Activated T-cell treated with anti-CD3 and anti-CD28 coated beads, Interleukin-2, amount 50 U/mL, for 4 hours (primary cell): ENCODE measurements around the gene ZC3H12A. TPM values are rescaled to one million over a fixed set of nuclear protein-coding genes. Genes with fewer than 3 reads are reported as not detected.

Experiments
- ATAC-seq, 2 donors: fragments of 200-7000 bp; cut with Tn5 transposase; one replicate each; pipeline ENCODE4 v1.10.0; 2021
- DNase-seq: peaks from one replicate; pipeline ENCODE4 v3.0.0-alpha.2; 2020
- H3K27me3 Mint-ChIP-seq: one replicate; pipeline ENCODE4 v1.8.0; 2021; ENCODE audit warnings: low read depth, mixed read lengths
- H3K36me3 Mint-ChIP-seq: one replicate; pipeline ENCODE4 v1.8.0; 2022; ENCODE audit warnings: mixed read lengths; ENCODE audit not compliant: insufficient read depth
- H3K4me1 Mint-ChIP-seq: one replicate; pipeline ENCODE4 v1.8.0; 2021; ENCODE audit warnings: low read depth, mixed read lengths
- H3K4me3 Mint-ChIP-seq: one replicate; pipeline ENCODE4 v1.8.0; 2021; ENCODE audit warnings: mild to moderate bottlenecking, moderate library complexity, mixed read lengths
- H3K9me3 Mint-ChIP-seq: one replicate; pipeline ENCODE4 v1.8.0; 2021; ENCODE audit warnings: mixed read lengths
- total RNA-seq, 3 donors: library from RNA; stranded (reverse); gene quantifications; one replicate each; pipeline ENCODE4 v1.2.1, GENCODE V29; 2021

Gene ZC3H12A
- total RNA-seq, 3 donors from 2014 or later, result 48.7 to 64.8 (median 59.8) TPM

DNA sequence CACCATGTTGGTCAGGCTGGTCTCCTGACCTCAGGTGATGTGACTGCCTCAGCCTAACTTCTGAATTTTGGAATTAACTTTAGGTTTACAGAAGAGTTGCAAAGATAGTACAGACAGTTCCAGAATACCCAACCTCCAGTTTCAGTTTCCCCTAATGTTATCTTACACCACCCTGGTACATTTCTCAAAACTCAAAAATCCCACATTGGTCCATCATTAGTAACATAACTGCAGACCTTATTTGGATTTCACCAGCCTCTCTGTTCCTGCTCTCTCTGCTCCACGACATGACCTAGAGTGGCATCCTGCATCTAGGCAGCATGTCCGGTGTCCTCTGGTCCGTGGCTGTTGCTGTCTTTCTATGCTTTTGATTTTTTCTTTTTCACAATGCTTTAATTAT is 5.0 kb upstream of the ZC3H12A start:
- Mint-ChIP-seq H3K4me1 (peaks cover 35% of the 10 kb centered on the region), H3K36me3 (no peaks in the 10 kb centered on the region), H3K9me3 (no peaks in the 10 kb centered on the region), H3K27me3 (no peaks in the 10 kb centered on the region), H3K4me3 (no peak overlapping the region)
- no peak for ATAC-seq
- no peak for DNase-seq

DNA sequence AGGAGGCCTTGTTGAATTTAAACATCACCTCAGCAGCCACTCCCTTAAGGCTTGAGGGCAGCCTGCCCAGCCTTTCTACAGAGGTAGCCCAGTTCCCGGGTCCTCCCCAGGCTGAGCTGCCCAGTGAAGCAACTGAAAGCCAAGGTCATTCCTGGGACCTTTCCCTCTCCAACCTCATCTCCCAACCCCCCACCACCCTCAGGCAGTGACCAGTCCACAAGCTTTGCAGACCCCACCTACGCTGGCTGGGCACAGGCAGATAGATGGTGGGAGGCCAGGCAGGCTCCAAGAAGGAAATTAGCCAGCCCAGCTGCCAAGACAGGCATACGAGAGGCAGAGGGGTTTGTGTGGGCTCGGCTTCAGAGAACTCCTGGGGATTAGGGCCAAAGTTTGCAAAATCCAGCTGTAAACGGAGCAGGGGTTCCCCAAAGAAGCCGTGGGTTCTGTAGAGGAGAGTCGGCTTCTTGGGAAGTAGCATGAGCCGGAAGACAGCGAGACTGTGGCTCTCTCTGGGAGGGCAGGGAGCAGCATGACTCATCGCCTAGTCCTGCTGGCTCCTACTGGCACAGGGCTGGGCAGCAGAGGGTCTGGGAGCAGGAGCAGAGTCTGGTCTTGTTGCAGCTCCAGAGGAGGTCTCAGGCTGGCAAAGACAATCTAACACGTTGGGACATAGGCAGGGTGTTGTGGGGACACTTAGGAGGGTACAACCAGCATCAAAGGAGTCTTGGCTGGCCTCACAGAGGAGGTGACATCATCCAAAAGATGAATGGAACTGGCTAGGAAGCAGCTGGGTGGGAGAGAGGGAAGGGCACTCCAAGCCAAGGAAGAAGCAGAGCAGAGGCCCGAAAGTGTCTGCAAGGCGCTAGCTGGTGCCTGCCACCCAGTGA is 2.8 kb upstream of the ZC3H12A start:
- ATAC-seq (no peak), DNase-seq (no peak)
- H3K36me3 Mint-ChIP-seq, result peaks cover 13% of the 10 kb centered on the region
- no peak overlapping the region for H3K4me3 Mint-ChIP-seq
- H3K4me1 Mint-ChIP-seq, result peaks cover 35% of the 10 kb centered on the region
- no peaks in the 10 kb centered on the region for H3K9me3 Mint-ChIP-seq
- H3K27me3 Mint-ChIP-seq, result no peaks in the 10 kb centered on the region

DNA sequence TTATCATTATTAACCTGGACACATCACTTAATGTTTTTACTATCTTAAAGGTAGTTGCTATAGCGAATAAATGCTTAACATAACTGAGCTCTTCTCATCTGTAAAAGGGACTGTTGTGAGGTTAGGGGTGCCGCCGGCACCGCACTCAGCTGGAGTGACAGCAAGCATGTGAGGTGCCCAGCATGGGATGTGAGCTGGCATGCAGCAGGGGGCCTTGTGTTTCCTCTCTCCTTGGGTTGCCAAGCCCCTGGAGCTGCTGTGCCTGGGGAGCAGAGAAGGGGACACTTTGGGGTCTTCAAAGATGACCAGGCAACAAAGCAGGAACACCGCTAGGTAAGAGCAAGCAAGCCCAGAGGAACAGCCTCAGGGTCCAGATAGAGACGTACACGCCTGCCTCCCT is 2.1 kb upstream of the ZC3H12A start:
- no peak for DNase-seq
- ATAC-seq, result no peak
- Mint-ChIP-seq H3K36me3 (peaks cover 19% of the 10 kb centered on the region), H3K27me3 (no peaks in the 10 kb centered on the region), H3K4me1 (peaks cover 35% of the 10 kb centered on the region), H3K9me3 (no peaks in the 10 kb centered on the region), H3K4me3 (peak overlapping the region; percentile 81)

DNA sequence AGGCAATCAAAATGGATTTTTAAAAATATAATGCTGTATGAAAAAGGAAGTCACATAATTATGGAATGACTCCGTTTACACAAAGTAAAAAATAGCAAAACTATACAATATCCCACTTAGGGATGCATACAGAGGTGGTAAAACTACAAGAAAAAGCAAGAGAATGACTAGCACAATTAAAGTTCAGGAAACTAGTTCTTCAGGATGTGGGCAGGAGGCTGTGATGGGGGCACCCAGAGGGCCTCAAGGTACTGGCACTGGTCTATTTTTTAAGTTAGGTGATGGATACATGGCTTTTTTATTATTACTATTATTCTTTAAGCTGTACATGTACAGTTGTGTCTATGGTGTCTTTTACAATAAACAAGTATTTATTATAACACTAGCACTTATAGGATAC is 1.4 kb upstream of the ZC3H12A start:
- Mint-ChIP-seq H3K4me1 (peaks cover 38% of the 10 kb centered on the region), H3K4me3 (peak overlapping the region; percentile 81), H3K27me3 (no peaks in the 10 kb centered on the region), H3K9me3 (no peaks in the 10 kb centered on the region), H3K36me3 (peaks cover 24% of the 10 kb centered on the region)
- DNase-seq, result no peak
- ATAC-seq, result no peak

DNA sequence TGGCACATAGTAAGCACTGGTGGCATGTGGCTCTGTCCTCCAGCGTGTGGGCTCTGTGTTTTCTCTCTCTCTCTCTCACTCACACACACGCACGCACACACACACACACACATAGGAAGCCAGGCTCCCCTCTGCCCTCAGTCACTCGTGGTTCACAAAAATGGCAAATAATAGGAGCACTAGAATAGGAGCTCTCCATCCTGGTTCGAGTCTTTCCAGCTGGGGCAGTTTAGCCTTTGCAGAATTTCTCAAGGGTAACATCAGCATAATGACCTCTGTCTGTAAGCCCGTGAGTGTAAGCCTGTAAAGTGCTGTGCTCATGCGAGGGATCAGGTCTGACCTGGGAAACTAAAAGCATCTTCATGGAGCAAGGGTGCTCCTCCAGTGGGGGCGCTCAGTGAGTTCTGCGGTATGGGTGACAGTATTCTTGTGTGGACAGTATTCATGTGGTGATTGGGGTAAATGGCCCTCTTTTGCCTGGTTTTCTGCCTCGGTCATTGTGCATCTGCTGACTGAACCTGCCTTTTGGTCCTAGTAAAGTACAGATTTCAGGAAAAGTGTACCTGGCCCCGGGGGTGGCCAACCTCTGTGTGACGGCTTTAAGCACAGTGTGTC is 842 bp upstream of the ZC3H12A start:
- Mint-ChIP-seq H3K9me3 (no peaks in the 10 kb centered on the region), H3K4me1 (peaks cover 41% of the 10 kb centered on the region), H3K27me3 (no peaks in the 10 kb centered on the region), H3K36me3 (peaks cover 29% of the 10 kb centered on the region), H3K4me3 (peak overlapping the region; percentile 81)
- ATAC-seq (peak in 1 of 2 donors; percentile 8), DNase-seq (no peak)

DNA sequence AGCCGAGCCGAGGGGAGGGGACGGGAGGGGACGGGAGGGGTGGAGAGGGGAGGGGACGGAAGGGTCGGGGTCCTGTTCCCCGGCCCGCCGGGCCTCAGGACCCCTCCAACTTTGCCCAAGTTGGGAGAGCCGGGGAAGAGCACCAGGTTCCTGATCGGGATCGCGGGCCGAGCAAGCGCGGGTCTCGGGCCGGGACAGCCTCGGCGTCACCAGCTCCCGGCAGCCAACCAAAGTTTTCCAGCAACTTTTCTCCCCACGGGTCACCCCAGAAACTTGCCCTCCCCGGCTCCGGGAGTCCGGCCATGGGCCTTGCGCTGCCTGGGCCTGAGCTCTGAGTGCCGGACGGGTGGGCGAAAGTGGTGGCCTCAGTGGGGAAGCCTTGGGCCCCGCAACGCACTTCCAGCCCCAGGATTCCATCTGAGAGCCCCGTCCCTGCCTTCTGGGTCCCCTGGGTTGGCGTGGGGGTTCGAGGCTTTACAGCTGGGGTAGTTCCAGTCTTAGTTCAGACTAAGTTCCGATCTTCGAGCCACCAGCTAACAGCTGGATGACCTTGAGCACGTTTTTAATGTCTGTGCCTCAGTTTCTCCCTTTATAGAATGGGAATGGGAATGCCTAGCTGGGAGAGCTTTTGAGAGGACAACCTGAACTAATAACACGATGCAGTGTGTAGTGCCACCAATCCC is 458 bp downstream of the ZC3H12A start:
- no peaks in the 10 kb centered on the region for H3K9me3 Mint-ChIP-seq
- DNase-seq (no peak), ATAC-seq (no peak)
- H3K36me3 Mint-ChIP-seq, result peaks cover 40% of the 10 kb centered on the region
- peak overlapping the region; percentile 97 for H3K4me3 Mint-ChIP-seq
- H3K27me3 Mint-ChIP-seq, result no peaks in the 10 kb centered on the region
- peaks cover 44% of the 10 kb centered on the region for H3K4me1 Mint-ChIP-seq

DNA sequence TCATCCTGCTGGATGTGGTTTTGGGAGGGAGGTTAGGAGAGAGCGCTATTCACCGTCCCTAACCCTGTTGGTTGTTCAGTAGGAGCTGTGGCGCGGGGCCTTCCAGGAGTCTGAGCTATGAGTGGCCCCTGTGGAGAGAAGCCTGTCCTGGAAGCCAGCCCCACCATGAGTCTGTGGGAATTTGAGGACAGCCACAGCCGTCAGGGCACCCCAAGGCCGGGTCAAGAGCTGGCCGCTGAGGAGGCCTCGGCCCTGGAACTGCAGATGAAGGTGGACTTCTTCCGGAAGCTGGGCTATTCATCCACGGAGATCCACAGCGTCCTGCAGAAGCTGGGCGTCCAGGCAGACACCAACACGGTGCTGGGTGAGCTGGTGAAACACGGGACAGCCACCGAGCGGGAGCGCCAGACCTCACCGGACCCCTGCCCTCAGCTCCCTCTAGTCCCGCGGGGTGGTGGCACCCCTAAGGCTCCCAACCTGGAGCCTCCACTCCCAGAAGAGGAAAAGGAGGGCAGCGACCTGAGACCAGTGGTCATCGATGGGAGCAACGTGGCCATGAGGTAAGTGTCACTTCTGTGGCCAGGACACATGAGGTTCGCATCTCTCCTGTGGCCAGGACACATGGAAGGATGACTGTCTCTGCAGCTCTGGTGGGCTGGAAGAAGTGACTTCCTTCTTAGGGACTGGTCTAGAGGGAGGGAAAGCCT is 1.2 kb downstream of the ZC3H12A start:
- no peaks in the 10 kb centered on the region for H3K9me3 Mint-ChIP-seq
- H3K4me1 Mint-ChIP-seq, result peaks cover 46% of the 10 kb centered on the region
- ATAC-seq (no peak), DNase-seq (no peak)
- peak overlapping the region; percentile 97 for H3K4me3 Mint-ChIP-seq
- H3K36me3 Mint-ChIP-seq, result peaks cover 40% of the 10 kb centered on the region
- H3K27me3 Mint-ChIP-seq, result no peaks in the 10 kb centered on the region

DNA sequence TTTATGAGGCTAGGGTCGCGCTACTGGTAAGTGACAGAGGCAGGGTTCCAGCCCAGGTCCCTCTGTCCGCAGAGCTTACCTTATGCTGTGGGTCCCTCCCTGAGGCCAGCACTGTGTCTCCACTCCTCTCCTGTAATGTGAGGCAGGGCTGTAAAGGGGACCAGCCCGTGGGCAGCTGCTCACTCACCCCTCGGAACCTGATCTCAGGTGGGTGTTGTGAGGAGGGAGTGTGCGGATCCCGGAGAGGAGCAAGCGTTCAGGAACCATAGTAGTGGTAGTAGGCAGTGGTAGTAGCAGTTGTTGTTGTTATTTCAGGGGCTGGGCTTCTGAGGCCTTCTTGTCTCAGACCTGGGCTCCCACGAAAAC is 1.7 kb downstream of the ZC3H12A start:
- H3K36me3 Mint-ChIP-seq, result peaks cover 40% of the 10 kb centered on the region
- H3K9me3 Mint-ChIP-seq, result no peaks in the 10 kb centered on the region
- H3K27me3 Mint-ChIP-seq, result no peaks in the 10 kb centered on the region
- H3K4me1 Mint-ChIP-seq, result peaks cover 51% of the 10 kb centered on the region
- ATAC-seq (no peak), DNase-seq (no peak)
- H3K4me3 Mint-ChIP-seq, result peak overlapping the region; percentile 97

DNA sequence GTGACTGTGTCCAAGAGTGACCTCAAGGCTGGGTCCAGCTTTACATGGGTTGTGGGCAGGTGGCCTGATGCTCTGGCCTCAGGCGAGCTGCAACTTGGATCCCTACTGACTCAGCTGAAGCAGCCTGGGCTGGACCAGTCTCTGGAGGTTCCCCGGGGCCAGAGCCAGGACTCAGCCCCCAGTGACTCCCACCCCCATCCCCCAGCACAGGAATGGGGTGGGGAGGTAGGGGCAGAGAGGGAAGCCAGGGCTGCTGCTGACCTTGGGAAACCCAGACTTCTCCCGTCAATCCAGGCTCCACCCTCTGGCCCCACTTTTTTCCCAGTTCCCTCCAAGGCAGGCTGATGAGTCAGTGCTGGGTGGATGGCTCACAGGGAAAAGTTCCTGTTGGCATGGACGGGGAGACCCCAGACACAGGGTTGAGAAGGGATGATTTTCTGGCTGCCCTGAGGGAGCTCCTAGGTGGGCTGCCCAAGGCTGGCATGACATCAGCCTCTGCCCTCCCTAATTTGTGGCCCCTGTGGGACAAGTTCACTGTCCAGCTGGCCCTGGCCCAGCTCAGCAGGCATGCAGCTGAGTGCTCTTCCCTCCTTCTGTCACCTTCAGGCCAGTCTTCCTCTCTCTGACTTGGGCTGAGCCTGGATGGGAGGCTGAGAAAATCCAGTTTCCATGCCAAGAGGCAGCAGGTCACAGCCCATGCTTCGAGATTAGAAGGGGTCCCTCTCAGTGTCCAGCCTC is 2.2 kb downstream of the ZC3H12A start:
- ATAC-seq (no peak), DNase-seq (no peak)
- Mint-ChIP-seq H3K9me3 (no peaks in the 10 kb centered on the region), H3K4me3 (peak overlapping the region; percentile 97), H3K27me3 (no peaks in the 10 kb centered on the region), H3K4me1 (peaks cover 52% of the 10 kb centered on the region), H3K36me3 (peaks cover 45% of the 10 kb centered on the region)

DNA sequence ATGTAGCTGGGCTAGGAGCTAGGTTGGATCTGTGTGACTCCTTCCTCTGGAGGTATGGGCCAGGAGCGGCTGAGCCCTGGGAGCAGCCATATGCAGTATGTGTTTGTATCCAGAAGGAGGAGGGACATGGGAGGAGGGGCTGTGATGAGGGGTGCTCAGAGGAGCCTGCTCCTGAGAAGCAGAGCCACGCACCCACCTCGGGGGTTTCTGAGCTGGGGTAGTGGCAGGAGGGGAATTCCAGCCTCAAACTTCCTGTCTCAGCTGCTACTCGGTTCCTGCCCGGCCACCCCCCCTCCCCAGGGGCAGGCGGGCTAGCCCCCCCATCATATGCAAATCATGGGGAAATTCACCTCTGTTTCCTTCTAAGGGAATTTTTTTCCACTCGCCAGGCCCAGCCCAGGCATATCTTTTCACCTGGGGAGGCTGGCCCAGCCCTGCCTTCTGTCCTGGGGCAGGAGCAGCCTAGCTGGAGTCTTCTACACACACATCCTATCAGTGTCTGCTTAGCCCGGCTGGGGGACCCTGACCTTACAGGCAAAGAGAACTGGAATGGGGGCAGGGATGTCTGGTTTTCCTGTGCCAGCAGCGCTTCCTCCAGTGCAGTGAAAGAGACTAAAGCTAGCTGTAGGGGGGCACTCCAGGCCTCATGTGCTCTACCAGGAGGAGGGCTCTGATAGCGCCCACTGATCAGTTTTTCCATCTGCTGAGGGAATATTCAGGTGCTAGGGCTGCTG is 3.0 kb downstream of the ZC3H12A start:
- no peaks in the 10 kb centered on the region for H3K27me3 Mint-ChIP-seq
- H3K4me1 Mint-ChIP-seq, result peaks cover 52% of the 10 kb centered on the region
- no peaks in the 10 kb centered on the region for H3K9me3 Mint-ChIP-seq
- peaks cover 50% of the 10 kb centered on the region for H3K36me3 Mint-ChIP-seq
- H3K4me3 Mint-ChIP-seq, result peak overlapping the region; percentile 97
- DNase-seq (peak; percentile 89), ATAC-seq (peak; percentile 33 to 42)

DNA sequence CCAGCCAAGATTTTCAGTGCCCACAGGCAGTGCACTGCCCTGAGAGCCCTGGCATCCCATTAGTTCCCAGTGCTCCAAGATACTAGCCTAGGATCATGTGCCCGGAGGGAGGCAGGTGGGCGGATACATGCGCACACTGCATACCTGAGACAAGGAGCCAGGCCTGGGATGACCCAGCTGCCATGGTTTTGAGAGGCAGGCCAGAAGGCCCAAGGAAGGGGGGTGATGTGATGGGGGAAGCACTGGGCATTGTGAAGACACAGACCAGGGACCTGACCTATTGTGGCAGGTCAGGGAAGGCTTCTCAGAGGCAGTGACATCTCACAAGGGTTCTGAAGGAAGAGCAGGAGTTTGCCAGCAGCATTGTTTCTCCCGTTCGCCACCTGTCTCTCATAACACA is 3.6 kb downstream of the ZC3H12A start:
- H3K4me1 Mint-ChIP-seq, result peaks cover 50% of the 10 kb centered on the region
- peak overlapping the region; percentile 97 for H3K4me3 Mint-ChIP-seq
- no peaks in the 10 kb centered on the region for H3K27me3 Mint-ChIP-seq
- no peaks in the 10 kb centered on the region for H3K9me3 Mint-ChIP-seq
- no peak for ATAC-seq
- peaks cover 54% of the 10 kb centered on the region for H3K36me3 Mint-ChIP-seq
- no peak for DNase-seq

DNA sequence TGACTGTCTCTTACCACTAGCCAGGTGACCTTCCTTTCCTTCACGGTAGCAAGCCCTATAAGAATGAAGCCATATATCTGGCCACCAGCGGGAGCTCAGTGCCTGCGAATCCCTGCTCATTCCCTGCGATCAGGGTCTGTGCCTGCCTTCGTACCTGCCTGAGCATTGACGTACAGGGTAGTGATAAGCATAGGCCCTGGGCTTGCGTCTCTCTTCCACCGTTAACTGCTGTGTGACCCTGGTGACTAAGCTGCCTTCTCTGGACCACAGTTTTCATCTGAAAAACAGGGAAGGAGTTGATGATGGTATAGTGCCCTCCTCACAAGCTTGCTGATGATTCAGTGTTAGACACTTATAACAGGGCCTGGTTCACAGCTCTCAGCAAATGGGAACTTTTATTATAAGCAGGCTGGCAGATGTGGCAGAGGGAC is 4.1 kb downstream of the ZC3H12A start:
- peak overlapping the region; percentile 97 for H3K4me3 Mint-ChIP-seq
- H3K4me1 Mint-ChIP-seq, result peaks cover 45% of the 10 kb centered on the region
- DNase-seq (peak; percentile 61), ATAC-seq (peak; percentile 49)
- H3K9me3 Mint-ChIP-seq, result no peaks in the 10 kb centered on the region
- H3K36me3 Mint-ChIP-seq, result peaks cover 54% of the 10 kb centered on the region
- H3K27me3 Mint-ChIP-seq, result no peaks in the 10 kb centered on the region

DNA sequence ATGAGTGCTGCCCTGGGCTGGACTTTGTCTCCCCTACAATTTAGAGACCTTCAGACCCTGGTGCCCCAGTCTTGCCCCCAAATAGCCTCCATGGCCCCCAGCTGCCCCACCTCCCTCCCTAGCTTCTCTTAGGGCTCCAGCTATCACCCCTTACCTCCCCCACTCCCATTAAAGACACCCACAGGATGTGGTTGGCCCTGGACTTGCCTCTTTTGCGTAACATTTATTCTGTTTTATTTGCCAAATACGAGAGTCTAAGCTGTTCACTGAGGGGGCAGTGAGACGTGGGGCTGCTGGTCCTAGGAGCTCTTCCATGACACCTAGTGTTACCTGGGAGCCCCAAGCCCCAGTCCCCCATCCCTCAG is 4.5 kb downstream of the ZC3H12A start:
- ATAC-seq (peak; percentile 0 to 2), DNase-seq (no peak)
- H3K4me3 Mint-ChIP-seq, result peak overlapping the region; percentile 97
- peaks cover 55% of the 10 kb centered on the region for H3K36me3 Mint-ChIP-seq
- no peaks in the 10 kb centered on the region for H3K27me3 Mint-ChIP-seq
- H3K4me1 Mint-ChIP-seq, result peaks cover 41% of the 10 kb centered on the region
- no peaks in the 10 kb centered on the region for H3K9me3 Mint-ChIP-seq
